T-helper 1 cell treated with Interleukin-12 subunit alpha and Interleukin-12 subunit beta and Interleukin-4 antibody, amounts not matched to agents 30 ng/mL and 1 ng/mL, for 36 hours (primary cell): ENCODE data around the gene PEDS1. TPM values are rescaled to one million over a fixed set of nuclear protein-coding genes. Genes with fewer than 3 reads are reported as not detected.
"Not testable (repeated sequence)": the region's sequence is repeated elsewhere in the genome, so short reads cannot be mapped to it uniquely, and the experiment has no call there.

ENCODE experiments used
- intact Hi-C: fragments of 100-400 bp; cut with micrococcal nuclease; formaldehyde crosslinking; loops from one replicate; pipeline ENCODE4 v1.15.1; 2024
- total RNA-seq: library from RNA; stranded (reverse); gene quantifications from 2 replicates; pipeline ENCODE4 v1.2.3, GENCODE V29; 2022

The PEDS1 gene
- total RNA-seq, 1 donor from 2014 or later = 33.7 TPM

DNA sequence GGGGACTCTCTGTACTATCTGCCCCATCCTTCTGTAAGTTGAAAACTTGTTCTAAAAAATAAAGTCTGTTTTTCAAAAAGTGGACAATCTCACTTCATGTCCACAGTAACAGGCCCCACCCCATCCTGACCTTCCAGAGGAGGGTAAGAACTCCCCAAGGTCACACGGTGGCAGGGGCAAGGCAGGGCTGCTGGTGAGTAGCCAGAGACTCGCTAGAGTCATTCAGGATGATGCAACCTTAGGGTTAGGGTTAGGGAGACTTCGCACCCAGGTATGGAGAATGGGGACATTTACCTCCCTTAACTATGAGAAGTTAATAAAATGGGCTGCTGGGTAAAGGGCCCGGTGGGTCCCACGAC, 15.4 kb downstream of the PEDS1 start:
- intact Hi-C loops = no loop called here

DNA sequence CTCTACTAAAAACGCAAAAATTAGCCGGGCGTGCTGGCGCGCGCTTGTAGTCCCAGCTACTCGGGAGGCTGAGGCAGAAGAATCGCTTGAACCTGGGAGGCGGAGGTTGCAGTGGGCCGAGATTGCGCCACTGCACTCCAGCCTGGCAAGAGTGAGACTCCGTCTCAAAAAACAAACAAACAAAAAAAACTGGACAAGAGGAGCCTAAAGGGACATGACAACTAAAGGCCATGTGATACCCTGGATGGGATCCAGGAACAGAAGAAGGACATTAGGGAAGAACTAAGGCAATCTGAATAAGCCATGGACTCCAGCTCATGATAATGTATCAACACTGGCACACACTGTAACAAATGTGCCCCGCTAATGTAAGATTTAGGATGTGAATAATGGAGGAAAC, 15.8 kb downstream of the PEDS1 start:
- intact Hi-C loops = not testable (repeated sequence)

DNA sequence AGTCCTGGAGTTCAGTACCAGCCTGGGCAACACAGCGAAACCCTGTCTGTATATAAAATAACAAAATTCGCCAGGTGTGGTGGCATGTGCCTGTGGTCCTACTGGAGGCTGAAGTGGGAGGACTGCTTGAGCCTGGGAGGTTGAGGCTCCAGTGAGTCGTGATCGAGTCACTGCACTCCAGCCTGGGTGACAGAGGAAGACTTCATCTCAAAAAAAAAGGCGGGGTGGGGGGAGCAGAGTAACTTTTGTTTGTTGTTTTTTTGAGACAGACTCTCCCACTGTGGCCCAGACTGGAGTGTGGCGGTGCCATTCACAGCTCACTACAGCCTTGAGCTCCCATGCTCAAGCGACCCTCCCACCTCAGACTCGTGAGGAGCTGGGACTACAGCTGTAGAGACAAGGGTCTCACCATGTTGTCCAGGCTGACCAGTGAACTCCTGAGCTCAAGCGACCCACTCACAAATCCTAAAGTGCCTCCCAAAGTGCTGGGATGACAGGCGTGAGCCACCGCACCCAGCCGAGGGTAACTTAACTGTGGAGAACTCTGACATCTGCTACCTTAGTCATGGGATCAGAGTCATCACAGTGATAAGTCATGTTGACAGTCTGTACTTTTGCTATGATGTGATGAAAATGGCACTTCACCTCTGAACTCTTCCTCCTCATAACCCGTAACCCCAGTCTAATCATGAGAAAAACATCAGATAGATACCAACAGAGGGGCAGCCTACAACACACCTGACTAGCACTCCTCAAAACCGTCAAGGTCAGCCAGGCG, 16.5 kb downstream of the PEDS1 start:
- intact Hi-C loops = no loop called here

DNA sequence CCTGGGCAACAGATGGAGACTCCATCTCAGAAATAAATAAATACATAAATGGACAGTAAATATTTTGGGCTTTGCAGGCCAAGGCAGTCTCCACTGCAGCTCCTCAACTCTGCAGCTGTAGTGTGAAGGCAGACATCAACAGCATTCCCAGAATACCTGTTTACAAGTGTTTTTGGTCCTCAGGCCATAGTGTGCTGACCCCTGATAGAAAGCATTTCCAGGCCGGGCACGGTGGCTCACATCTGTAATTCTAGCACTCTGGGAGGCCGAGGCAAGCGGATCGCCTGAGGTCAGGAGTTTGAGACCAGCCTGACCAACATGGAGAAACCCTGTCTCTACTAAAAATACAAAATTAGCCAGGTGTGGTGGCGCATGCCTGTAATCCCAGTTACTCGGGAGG, 18.4 kb downstream of the PEDS1 start:
- intact Hi-C loops = not testable (repeated sequence)

DNA sequence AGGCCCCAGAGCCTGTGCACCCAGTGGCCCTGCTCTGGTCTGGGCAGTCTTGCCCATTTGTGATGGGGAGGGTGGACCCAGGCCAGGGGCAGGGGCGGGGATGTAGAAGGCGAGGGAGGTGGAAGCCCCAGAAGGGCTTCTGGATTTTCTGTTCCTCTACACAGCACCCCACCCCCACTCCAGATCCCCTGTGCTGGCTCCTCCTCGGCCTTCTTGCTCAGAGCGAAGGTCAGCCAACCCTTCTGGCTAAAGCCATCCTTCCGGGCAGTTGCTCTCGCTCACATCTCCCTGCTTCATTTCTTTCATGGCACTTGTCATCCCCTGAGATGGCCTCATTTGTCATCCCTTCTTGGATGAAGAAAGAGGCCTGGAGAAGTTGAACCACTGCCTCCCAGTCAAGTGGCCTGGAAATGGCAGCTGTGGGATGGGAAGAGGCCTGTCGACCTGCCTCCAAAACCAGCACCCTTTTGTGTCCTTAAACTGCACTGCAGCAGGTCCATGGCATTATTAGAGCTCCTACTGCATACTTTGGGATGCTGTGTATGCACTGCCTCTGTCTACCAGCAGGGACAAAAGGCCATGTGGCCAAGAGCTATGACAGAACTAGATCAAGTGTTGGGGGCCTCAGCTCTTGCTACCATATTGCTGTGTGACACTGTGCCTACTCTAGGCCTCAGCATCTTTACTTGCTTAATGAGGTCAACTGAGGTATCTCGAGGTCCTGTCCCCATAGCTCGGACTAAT, 19.9 kb downstream of the PEDS1 start:
- intact Hi-C loops = no loop called here

DNA sequence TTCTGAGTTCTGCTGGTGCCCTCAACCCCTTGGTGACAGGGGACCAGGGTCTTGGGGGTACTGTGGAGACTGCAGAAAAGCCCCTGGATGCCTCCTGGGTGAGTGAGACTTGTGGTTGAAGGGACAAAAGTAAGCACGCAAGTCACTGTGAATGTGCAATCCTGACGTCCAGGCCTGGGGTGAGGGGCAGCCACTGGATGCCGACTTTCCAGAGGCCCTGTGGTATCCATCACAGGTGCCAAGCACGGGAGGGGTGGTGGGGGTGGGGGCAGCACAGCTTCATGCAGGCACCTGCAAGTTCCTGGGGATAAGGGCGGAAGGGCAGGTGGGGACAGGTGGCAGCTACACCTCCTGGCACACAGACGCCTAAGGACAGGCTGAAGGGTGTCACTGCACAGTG, 20.5 kb downstream of the PEDS1 start:
- intact Hi-C loops = no loop called here

DNA sequence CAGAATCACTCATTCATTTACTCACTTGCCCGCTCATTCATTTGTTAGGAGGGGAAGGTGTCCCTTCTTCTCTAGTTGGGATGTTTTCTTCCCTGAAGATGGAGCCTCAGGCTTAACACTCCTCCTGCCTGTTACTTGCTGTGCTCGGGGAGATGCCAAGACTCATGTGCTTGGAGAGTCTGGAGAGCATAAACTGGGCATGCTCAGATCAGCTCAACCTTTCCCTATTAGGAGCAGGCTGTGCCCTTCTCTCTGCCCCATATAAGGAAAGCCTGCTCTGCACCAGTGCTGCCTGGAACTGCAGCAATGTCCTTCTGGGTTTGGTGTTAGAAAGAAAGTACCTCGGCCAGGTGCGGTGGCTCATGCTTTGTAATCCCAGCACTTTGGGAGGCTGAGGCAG, 22.5 kb downstream of the PEDS1 start:
- intact Hi-C loops = no loop called here

DNA sequence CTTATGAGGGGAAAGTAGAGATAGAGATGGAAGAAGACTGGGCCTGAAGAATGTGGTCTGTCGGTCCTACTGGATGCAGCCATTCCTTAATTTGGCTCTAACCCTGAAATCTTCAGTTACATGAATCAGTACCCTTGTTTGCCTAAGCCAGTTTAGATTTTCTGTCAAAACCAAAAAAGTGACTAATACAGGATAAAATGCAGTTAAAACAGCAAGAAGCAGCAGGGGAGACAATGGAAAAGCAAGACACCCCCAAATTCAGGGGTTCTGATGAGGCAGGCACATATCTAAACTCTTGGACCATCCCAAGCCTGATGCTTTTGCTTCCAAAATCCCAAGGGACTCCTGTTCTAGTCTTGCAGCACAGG, 23.2 kb downstream of the PEDS1 start:
- intact Hi-C loops = no loop called here

DNA sequence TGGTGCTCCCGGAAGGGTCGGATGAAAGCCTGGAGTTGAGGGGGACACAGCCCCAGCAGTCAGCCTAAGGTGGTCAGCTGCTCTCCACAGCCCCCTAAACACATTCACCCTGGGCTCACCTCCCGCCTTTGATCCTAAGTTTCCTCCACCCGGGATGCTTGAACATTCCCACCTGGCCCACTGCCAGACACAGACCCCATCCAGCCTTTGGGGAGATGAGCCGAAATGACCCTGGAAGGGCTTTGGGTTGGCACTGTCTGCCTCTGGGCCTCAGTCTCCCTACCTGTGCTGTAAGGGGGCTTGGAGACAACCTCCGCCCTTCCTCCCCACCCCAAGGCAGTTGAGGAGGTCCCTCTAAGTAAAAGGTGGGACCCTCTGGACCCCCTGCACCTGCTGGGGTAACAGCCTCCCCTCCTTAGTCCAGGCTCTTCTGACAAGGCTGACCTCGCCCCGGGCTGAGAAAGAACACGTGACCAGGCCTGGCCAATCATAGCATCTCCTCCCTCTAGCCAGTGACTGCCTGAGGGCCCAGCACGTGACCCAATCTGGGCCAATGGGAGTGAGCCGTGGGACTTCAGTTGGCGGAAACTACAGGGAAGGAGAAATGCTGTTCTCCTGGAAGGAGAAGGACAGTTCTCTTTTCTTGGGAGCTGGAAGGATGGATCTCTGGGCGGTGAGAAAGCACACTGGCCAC, 23.7 kb downstream of the PEDS1 start:
- intact Hi-C loops = no loop called here

DNA sequence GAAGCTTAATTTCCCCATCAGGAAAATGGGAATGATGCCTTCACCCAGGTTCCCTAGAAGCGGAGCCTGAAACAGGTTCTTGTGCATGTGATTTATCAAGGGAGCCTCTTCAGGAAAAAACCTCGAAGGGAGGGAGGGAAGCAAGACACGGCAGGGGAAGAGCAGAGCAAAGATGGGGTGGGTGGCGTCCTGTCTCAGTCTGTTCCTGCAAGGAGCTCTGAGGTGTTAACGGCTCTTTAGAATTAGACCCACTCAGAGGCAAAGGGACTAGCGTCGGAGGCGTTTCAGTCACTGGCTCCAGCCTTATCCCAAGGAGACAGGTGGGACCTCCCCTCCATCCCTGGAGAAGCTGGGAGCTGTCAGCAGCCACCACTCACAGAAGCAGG, 25.0 kb downstream of the PEDS1 start:
- intact Hi-C loops = no loop called here

DNA sequence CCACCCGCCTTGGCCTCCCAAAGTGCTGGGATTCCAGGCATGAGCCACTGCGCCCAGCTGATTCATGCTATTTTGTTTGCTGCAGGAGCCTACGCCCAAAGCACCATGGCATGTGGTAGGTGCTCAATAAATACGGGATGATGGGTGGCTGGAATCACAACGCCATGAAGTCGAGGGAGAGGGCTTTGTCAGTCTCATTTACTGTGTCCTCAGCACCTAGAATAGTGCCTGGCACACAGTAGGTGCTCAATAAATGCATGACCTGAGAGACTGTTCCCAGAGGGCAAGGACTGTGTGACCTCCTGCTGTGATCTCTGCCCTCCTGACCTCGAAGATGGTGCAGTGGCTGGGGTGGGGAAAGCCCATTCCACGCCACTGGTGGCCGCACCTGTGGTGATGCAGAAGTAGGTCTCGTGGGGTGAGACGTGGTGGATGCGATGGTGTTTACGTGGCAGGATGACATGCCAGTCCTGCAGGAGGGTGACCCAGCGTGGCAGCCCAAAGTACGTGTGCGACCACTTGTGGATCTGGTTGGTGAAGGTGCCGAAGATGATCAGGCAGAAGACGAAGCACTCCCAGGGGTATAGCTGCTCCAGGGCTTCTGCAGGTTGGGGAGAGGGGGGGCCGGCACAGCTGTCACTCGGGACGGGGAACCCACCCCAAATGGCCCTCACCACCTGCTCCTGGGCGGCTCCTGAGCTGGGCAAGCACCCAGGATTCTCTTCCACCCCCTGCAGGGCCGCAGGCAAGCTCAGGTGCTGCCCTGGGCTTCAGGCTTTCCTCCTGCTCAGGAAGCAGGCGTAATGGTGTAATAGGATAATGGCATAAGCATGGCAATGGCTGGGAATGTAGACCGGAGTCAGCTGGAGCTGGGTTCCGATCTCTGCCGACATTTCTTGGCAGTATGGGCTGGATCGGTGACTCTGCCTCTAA, 25.7 kb downstream of the PEDS1 start:
- intact Hi-C loops = no loop called here

DNA sequence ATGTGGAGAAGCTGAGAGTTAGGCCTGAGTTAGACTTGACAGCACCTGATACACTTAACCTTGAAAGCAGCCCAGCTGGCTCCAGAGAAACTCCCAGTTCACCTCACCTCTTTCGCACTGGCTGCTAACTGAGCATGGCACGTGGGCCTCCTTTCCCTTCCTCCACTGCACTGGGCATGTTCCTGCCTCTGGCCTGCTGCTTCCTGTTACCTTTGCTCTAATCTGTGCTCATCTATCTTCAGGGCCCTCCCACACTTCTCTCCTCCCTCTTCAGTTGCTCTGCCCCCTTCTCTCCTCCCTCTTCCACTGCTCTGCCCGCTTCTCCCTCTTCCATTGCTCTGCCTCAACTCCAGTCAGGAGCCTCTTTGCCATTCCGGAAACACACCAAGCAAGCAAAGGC, 26.9 kb downstream of the PEDS1 start:
- intact Hi-C loops = no loop called here

DNA sequence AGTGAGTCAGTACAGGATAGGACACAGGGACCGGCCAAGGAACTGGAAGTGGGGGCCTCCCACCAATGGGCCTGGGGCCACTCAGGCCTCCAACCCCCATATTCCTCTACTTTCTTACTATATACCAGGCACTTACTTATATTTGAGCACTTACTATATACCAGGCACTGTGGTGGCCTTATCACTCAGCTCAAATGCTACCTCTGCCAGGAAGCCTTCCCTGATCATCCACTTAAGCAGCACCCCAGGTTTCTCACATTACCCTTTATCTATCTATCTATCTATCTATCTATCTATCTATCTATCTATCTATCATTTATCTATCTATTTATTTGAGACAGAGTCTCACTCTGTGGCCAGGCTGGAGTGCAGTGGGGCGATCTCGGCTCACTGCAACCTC, 28.2 kb downstream of the PEDS1 start:
- intact Hi-C loops = no loop called here

DNA sequence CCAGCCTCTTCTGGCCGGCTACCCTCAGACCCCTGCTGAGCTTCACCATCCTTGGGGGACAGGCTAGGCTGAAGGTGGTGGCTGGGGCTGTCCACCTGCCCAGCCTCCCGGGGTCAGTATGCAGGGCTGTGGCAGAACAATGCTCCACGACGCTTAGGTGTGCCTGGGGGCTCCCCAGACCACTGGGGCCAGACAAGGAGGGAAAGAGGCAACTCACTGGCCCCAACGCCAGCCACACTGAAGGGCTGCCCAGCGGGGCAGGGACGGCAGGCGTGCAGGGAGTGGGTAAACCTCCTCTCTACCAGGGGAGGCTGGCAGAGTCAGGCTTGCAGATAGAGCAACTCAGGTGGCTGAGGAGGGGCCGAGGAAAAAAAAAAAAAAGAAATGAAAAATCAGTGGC, 29.0 kb downstream of the PEDS1 start:
- intact Hi-C loops = no loop called here

DNA sequence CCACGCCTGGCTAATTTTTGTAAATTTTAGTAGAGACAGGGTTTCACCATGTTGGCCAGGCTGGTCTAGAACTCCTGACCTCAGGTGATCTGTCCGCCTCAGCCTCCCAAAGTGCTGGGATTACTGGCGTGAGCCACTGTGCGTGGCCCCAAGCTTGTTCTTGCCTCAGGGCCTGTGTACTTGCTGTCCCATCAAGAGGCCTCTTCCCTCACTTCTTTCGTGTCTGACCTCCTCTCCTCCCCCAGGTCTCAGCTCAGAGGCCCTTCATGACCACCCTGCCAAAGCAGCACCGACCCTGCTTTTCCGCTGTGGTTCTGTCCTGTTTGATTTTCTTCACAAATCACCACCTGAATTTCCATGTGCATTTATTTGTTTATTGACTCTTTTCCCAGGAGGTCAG, 30.1 kb downstream of the PEDS1 start:
- intact Hi-C loops = no loop called here

DNA sequence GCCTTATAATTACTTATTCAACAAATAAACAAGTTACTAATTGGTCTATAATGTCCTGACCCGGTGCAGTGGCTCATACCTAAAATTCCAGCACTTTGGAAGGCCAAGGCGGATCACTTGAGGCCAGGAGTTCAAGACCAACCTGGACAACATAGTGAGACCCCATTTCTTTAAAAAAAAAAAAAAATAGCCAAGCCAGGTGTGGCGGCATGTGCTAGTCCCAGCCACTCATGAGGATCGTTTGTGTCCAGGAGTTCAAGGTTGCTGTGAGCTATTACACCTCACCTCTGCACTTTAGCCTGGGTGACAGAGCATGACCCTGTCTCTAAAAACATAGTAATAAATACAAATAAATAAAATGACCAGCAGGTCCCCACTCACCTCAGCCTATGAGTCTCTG, 30.8 kb downstream of the PEDS1 start:
- intact Hi-C loops = no loop called here

DNA sequence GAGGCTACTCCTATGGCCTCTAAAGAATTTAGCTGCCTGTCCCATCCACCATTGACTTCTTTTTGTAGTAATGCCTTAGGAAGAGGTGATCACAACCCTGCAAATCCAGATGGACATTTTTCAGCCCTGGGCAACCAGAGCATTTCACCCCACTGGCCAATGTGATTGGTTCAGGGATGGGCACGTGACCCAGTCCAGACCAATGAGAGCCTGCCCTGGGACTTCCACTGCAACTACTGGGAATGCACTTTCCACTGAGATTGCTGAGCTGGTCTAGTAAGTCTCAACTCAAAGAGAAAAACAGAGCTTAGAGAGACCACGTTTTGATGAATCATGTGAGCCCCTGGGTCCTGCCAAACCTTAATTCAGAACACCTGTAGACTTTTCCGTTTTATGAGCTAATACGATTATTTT, 31.7 kb downstream of the PEDS1 start:
- intact Hi-C loops = loop anchor here (1.0 kb wide), 2 partner anchors 47 to 57 kb away; no protein-coding TSS in a partner anchor

DNA sequence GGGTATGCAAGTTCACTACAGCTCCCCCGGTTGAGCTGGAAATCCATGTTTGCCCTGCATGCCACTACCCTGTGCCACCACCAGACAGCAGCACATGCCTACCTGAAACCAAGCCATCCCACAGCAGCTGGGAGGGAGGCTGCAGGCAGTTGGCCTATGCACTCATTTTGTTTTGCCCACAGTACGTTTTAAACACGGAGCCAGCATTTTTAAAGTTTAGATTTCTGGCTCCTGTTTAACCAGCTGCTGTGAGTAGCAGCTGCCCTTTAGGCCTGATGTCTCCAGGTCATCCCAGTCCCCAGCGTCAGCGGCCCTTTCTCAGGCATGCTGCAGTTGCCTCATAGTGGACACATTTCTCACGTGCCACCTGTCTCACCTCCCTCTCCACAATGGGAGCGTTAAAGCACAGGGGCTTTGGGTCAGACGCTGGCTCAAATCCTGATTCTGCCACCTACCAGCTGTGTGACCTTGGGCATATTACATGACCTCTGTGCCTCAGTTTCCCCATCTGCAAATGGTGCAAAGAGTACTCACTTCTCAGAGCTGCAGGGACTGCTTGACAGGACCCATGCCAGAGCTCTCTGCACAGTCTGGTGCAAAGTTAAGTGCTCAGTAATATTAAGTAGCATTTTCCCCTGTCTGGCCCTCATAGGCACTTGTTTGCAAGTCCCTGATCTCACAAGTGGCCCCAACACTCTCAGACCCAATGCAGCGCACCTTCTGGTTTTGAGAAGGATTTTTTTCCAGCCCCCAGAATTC, 32.4 kb downstream of the PEDS1 start:
- intact Hi-C loops = loop anchor here (1.0 kb wide), 2 partner anchors 48 to 58 kb away; no protein-coding TSS in a partner anchor

DNA sequence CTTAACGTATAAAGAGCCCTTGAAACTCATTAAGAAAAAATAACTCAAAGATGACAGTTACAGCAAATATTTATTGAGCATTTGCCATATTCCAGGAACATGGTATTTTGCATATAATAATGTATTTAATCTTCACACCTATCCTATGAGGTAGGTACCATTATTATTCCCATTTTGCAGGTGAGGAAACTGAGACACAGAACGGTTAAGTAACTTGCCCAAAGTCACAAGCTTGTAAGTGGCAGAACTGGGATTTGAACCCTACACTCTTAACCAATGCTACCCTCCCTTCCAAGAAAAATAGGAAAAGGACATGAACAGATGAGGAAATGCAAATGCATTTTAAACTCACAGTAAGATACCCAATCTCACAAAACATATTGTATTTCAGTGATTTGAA, 35.3 kb downstream of the PEDS1 start:
- intact Hi-C loops = loop anchor here (10.0 kb wide), 4 partner anchors 267 to 1353 kb away; partner anchors contain the start of gene DDX27

DNA sequence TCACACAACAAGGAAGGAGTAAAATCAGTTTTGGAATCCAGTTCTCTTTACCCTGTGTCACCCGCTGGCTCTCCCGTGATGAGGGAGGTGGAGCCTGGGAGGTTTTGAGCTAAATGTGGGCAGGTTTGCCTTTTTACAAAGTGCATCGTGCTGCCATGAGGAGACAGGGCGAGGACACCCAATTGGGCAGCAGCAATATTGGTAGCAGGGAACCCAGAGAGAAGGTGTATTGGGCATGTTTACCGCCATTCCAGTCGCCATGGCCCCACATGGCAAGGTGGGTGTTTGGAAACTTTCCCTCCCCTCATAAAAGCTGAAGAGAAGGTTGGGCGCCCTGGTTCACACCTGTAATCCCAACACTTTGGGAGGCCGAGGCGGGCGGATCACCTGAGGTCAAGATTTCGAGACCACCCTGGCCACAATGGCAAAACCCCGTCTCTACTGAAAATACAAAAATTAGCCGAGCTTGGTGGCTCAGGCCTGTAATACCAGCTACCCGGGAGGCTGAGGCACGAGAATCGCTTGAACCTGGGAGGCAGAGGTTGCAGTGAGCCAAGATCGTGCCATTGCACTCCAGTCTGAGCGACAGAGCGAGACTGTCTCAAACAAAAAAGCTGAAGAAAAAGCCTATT, 37.0 kb downstream of the PEDS1 start:
- intact Hi-C loops = loop anchor here (1.0 to 10.0 kb wide), 6 partner anchors 37 to 1352 kb away; partner anchors contain the start of genes DDX27, PARD6B and PEDS1
